Neural cell (in vitro differentiated cells): ENCODE data around the gene GPR183. TPM values are rescaled to one million over a fixed set of nuclear protein-coding genes. Genes with fewer than 3 reads are reported as not detected.

Experiments used
- H2AFZ ChIP-seq: fragments of 200-600, 300-800 bp; sonication (generic), shearing (Covaris generic); 2 replicates; pipeline ENCODE4 v1.6.0; 2014; ENCODE audit warnings: low read depth, mild to moderate bottlenecking, antibody characterized with exemption, low read length, moderate library complexity
- H3F3A ChIP-seq: fragments of 200-600 bp; shearing (Covaris generic); 2 replicates; pipeline ENCODE4 v1.6.1; 2016; ENCODE audit warnings: mild to moderate bottlenecking, moderate library complexity, mixed read lengths, antibody characterized with exemption, low read length; ENCODE audit not compliant: insufficient read depth, poor library complexity, severe bottlenecking
- H3K27ac ChIP-seq: fragments of 200-600, 300-800 bp; sonication (generic), shearing (Covaris generic); 2 replicates; pipeline ENCODE4 v1.5.1; 2014; ENCODE audit warnings: mild to moderate bottlenecking, low read length, moderate library complexity
- H3K27me3 ChIP-seq: fragments of 300-800, 200-600 bp; sonication (generic), shearing (Covaris generic); 2 replicates; pipeline ENCODE4 v1.6.0; 2014; ENCODE audit warnings: mild to moderate bottlenecking, low read depth, low read length, moderate library complexity; ENCODE audit not compliant: insufficient read depth
- H3K36me3 ChIP-seq: fragments of 300-800, 200-600 bp; sonication (generic), shearing (Covaris generic); 2 replicates; pipeline ENCODE4 v1.5.1; 2014; ENCODE audit warnings: mild to moderate bottlenecking, antibody characterized with exemption, low read length, moderate library complexity; ENCODE audit not compliant: insufficient read depth
- H3K4me2 ChIP-seq: fragments of 300-800, 200-600 bp; sonication (generic), shearing (Covaris generic); 2 replicates; pipeline ENCODE4 v1.6.0; 2014; ENCODE audit warnings: mild to moderate bottlenecking, low read length
- H3K4me3 ChIP-seq: fragments of 300-800, 200-600 bp; sonication (generic), shearing (Covaris generic); 2 replicates; pipeline ENCODE4 v1.5.1; 2014; ENCODE audit warnings: mild to moderate bottlenecking, low read length, moderate library complexity
- H3K79me2 ChIP-seq: fragments of 200-600 bp; shearing (Covaris generic); replicated peaks from 2 replicates; pipeline ENCODE4 v1.6.0; 2014; ENCODE audit warnings: mild to moderate bottlenecking, low read length, moderate library complexity; ENCODE audit not compliant: insufficient read depth
- H3K9ac ChIP-seq: fragments of 300-800, 200-600 bp; sonication (generic), shearing (Covaris generic); 2 replicates; pipeline ENCODE4 v1.6.1; 2016; ENCODE audit warnings: mild to moderate bottlenecking, low read length, mixed read lengths
- H3K9me2 ChIP-seq: fragments of 200-600 bp; shearing (Covaris generic); 2 replicates; pipeline ENCODE4 v1.6.1; 2016; ENCODE audit warnings: mild to moderate bottlenecking, low read length, mixed read lengths; ENCODE audit not compliant: insufficient read depth
- H3K9me3 ChIP-seq: fragments of 200-600, 300-800 bp; sonication (generic), shearing (Covaris generic); 2 replicates; pipeline ENCODE4 v1.6.1; 2016; ENCODE audit warnings: mild to moderate bottlenecking, mixed run types, low read length, moderate library complexity, mixed read lengths
- H4K20me1 ChIP-seq: fragments of 200-600 bp; shearing (Covaris generic); 2 replicates; pipeline ENCODE4 v1.6.1; 2016; ENCODE audit warnings: mild to moderate bottlenecking, mixed run types; ENCODE audit not compliant: insufficient read depth
- EP300 ChIP-seq: fragments of 450-650 bp; conservative IDR thresholded peaks from 2 replicates; pipeline ENCODE4 v1.6.1; 2014; ENCODE audit warnings: antibody characterized with exemption, mild to moderate bottlenecking, moderate library complexity; ENCODE audit not compliant: poor library complexity, severe bottlenecking
- EZH2 ChIP-seq: fragments of 200-600, 300-800 bp; shearing (Covaris generic), sonication (generic); IDR thresholded peaks from 2 replicates; pipeline ENCODE4 v1.6.1; 2014; ENCODE audit warnings: antibody characterized with exemption, low read length, borderline replicate concordance, mild to moderate bottlenecking; ENCODE audit not compliant: insufficient read depth, poor library complexity, severe bottlenecking
- MXI1 ChIP-seq: fragments of 450-650 bp; conservative IDR thresholded peaks from 2 replicates; pipeline ENCODE4 v1.6.1; 2014; ENCODE audit warnings: antibody characterized with exemption, mild to moderate bottlenecking; ENCODE audit not compliant: poor library complexity, severe bottlenecking
- POLR2AphosphoS5 ChIP-seq: IDR thresholded peaks from 2 replicates; pipeline ENCODE4 v1.6.1; 2012
- RAD21 ChIP-seq: fragments of 450-650 bp; conservative IDR thresholded peaks from 2 replicates; pipeline ENCODE4 v1.6.1; 2014; ENCODE audit warnings: antibody characterized with exemption, mild to moderate bottlenecking, moderate library complexity
- SMC3 ChIP-seq: fragments of 450-650 bp; conservative IDR thresholded peaks from 2 replicates; pipeline ENCODE4 v1.6.1; 2014; ENCODE audit warnings: antibody characterized with exemption, mild to moderate bottlenecking, moderate library complexity; ENCODE audit not compliant: poor library complexity
- TAF1 ChIP-seq: IDR thresholded peaks from 2 replicates; pipeline ENCODE4 v1.6.1; 2012; ENCODE audit warnings: low read depth
- polyA plus RNA-seq: library from polyadenylated mRNA; depleted of rRNA; stranded (reverse); fragments of >200 nt; gene quantifications from 2 replicates; pipeline ENCODE4 v1.2.3, GENCODE V29; 2014
- TF ChIP-seq, protein P1 (sequence below): IDR thresholded peaks from 2 replicates; pipeline ENCODE4 v1.6.1; 2012; ENCODE audit warnings: borderline replicate concordance
- TF ChIP-seq, protein P2 (sequence below): fragments of 450-650 bp; IDR thresholded peaks from 2 replicates; pipeline ENCODE4 v1.5.1; 2014; ENCODE audit warnings: antibody characterized with exemption, mild to moderate bottlenecking, moderate library complexity; ENCODE audit not compliant: poor library complexity, severe bottlenecking

GPR183 gene
- polyA plus RNA-seq, 1 donor from 2014 or later, result not detected

DNA sequence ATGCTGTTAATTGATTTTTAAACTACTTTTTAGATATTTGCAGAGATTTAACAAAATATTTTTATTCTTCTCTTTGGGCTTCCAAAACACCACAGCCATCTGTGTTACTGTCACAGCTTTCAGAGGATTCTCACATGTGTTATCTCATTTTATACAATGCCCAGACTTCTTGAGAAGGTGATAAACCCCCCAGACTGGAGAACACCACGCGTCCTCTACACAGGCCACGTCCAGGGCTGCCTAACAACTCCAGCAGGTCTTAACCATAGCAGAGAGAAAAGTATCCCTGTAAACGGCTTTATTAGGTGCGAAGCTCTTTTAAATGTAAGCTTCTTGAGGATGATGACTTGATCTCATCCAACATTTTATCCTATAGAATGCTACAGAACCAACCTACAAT lies 2.0 kb downstream of the GPR183 start:
- Histone ChIP-seq H3K4me2 (no peak overlapping the region), H3K36me3 (no peaks in the 10 kb centered on the region), H2AFZ (no peak overlapping the region), H3K79me2 (no peaks in the 10 kb centered on the region), H3K27ac (no peak overlapping the region), H3F3A (no peaks in the 10 kb centered on the region), H3K4me3 (no peak overlapping the region), H3K9ac (no peak overlapping the region), H3K9me2 (no peaks in the 10 kb centered on the region), H3K27me3 (no peaks in the 10 kb centered on the region), H4K20me1 (no peaks in the 10 kb centered on the region), H3K9me3 (no peaks in the 10 kb centered on the region)
- TF ChIP-seq TAF1 (no peak), POLR2AphosphoS5 (no peak), SMC3 (no peak), MXI1 (no peak), EZH2 (no peak), EP300 (no peak), RAD21 (no peak)
- TF ChIP-seq, protein P1, sequence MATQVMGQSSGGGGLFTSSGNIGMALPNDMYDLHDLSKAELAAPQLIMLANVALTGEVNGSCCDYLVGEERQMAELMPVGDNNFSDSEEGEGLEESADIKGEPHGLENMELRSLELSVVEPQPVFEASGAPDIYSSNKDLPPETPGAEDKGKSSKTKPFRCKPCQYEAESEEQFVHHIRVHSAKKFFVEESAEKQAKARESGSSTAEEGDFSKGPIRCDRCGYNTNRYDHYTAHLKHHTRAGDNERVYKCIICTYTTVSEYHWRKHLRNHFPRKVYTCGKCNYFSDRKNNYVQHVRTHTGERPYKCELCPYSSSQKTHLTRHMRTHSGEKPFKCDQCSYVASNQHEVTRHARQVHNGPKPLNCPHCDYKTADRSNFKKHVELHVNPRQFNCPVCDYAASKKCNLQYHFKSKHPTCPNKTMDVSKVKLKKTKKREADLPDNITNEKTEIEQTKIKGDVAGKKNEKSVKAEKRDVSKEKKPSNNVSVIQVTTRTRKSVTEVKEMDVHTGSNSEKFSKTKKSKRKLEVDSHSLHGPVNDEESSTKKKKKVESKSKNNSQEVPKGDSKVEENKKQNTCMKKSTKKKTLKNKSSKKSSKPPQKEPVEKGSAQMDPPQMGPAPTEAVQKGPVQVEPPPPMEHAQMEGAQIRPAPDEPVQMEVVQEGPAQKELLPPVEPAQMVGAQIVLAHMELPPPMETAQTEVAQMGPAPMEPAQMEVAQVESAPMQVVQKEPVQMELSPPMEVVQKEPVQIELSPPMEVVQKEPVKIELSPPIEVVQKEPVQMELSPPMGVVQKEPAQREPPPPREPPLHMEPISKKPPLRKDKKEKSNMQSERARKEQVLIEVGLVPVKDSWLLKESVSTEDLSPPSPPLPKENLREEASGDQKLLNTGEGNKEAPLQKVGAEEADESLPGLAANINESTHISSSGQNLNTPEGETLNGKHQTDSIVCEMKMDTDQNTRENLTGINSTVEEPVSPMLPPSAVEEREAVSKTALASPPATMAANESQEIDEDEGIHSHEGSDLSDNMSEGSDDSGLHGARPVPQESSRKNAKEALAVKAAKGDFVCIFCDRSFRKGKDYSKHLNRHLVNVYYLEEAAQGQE, result no peak
- TF ChIP-seq, protein P2, sequence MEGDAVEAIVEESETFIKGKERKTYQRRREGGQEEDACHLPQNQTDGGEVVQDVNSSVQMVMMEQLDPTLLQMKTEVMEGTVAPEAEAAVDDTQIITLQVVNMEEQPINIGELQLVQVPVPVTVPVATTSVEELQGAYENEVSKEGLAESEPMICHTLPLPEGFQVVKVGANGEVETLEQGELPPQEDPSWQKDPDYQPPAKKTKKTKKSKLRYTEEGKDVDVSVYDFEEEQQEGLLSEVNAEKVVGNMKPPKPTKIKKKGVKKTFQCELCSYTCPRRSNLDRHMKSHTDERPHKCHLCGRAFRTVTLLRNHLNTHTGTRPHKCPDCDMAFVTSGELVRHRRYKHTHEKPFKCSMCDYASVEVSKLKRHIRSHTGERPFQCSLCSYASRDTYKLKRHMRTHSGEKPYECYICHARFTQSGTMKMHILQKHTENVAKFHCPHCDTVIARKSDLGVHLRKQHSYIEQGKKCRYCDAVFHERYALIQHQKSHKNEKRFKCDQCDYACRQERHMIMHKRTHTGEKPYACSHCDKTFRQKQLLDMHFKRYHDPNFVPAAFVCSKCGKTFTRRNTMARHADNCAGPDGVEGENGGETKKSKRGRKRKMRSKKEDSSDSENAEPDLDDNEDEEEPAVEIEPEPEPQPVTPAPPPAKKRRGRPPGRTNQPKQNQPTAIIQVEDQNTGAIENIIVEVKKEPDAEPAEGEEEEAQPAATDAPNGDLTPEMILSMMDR, result no peak

DNA sequence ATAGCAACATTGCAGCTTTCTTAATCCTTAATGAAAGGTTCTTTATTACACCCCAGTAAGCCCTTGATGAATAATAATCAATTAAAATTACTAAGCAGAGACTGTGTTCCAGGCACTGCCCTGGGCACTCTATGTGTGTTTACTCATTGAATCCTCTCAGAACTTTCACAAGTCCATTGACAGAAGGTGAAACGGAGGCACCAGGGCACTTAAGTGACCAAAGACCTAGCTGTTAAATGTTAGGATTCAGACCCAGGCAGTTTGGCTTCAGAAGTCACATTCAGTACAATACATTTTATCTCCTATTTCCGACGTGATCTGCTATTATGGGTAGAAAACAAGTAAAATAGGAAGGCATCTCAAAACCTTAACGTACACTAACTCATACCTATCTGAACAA lies 2.7 kb downstream of the GPR183 start:
- Histone ChIP-seq H3F3A (no peaks in the 10 kb centered on the region), H3K4me3 (no peak overlapping the region), H3K36me3 (no peaks in the 10 kb centered on the region), H3K9me2 (no peaks in the 10 kb centered on the region), H3K79me2 (no peaks in the 10 kb centered on the region), H3K27ac (no peak overlapping the region), H3K9me3 (no peaks in the 10 kb centered on the region), H3K4me2 (no peak overlapping the region), H3K27me3 (no peaks in the 10 kb centered on the region), H3K9ac (no peak overlapping the region), H4K20me1 (no peaks in the 10 kb centered on the region), H2AFZ (no peak overlapping the region)
- no peak for TF ChIP-seq EP300
- no peak for TF ChIP-seq RAD21
- no peak for TF ChIP-seq MXI1
- no peak for TF ChIP-seq POLR2AphosphoS5
- TF ChIP-seq TAF1, result no peak
- TF ChIP-seq SMC3, result no peak
- TF ChIP-seq, protein P1, result no peak
- TF ChIP-seq EZH2, result no peak
- TF ChIP-seq, protein P2, result no peak
